IMR-90 (cell line): ENCODE results near the gene IQUB. TPM values are rescaled to one million over a fixed set of nuclear protein-coding genes. Genes with fewer than 3 reads are reported as not detected.

Source experiments
- ATAC-seq: fragments of 200-7000 bp; cut with Tn5 transposase; 2 replicates; pipeline ENCODE4 v1.9.1; 2020; ENCODE audit warnings: low read depth, mild to moderate bottlenecking, moderate library complexity
- BruUV-seq: library from RNA; stranded (reverse); fragments of 400-500 nt; replicated peaks from 2 replicates; lab custom pipeline; 2021; lab: Mats Ljungman, UMichigan
- CTCF ChIA-PET: fragments of 300-600 bp; formaldehyde crosslinking; extraction: SDS; loops from one replicate; lab custom pipeline; 2021; ENCODE audit warnings: antibody characterized with exemption; lab: Yijun Ruan, JAX
- POLR2A ChIA-PET: fragments of 300-600 bp; sonication (Branson Sonifier 250); formaldehyde crosslinking; loops from one replicate; lab custom pipeline; 2022; ENCODE audit warnings: antibody characterized with exemption; ENCODE audit not compliant: unreplicated experiment; lab: Charles Lee
- DNase-seq: peaks from one replicate; pipeline ENCODE4 v3.0.0; 2013
- H2AFZ ChIP-seq: replicated peaks from 2 replicates; pipeline ENCODE3; 2013; ENCODE audit warnings: low read length, mild to moderate bottlenecking; ENCODE audit not compliant: poor library complexity
- H2AK5ac ChIP-seq: 2 replicates; pipeline ENCODE4 v1.6.1; 2013; ENCODE audit warnings: low read depth, low read length, inconsistent platforms
- H2AK9ac ChIP-seq: replicated peaks from 2 replicates; pipeline ENCODE3; 2013; ENCODE audit warnings: mild to moderate bottlenecking, low read depth, low read length, moderate library complexity; ENCODE audit not compliant: poor library complexity
- H2BK120ac ChIP-seq: 2 replicates; pipeline ENCODE4 v1.6.1; 2013; ENCODE audit warnings: low read depth, low read length, inconsistent platforms
- H2BK15ac ChIP-seq: 3 replicates; pipeline ENCODE4 v1.6.1; 2013; ENCODE audit warnings: low read depth, low read length, inconsistent platforms
- H2BK20ac ChIP-seq: 2 replicates; pipeline ENCODE4 v1.6.1; 2013; ENCODE audit warnings: low read depth, mild to moderate bottlenecking, inconsistent platforms, low read length, moderate library complexity
- H2BK5ac ChIP-seq: 2 replicates; pipeline ENCODE4 v1.6.1; 2013; ENCODE audit warnings: mild to moderate bottlenecking, low read depth, low read length, inconsistent platforms; ENCODE audit not compliant: poor library complexity, severe bottlenecking
- H3K14ac ChIP-seq: replicated peaks from 2 replicates; pipeline ENCODE4 v1.6.1; 2013; ENCODE audit warnings: low read depth, low read length, inconsistent platforms
- H3K18ac ChIP-seq: 2 replicates; pipeline ENCODE4 v1.6.1; 2013; ENCODE audit warnings: low read depth, low read length, control low read depth
- H3K23ac ChIP-seq: 2 replicates; pipeline ENCODE4 v1.6.1; 2013; ENCODE audit warnings: low read depth, low read length, inconsistent platforms
- H3K27ac ChIP-seq: 2 replicates; pipeline ENCODE4 v1.5.1; 2013; ENCODE audit warnings: mild to moderate bottlenecking, control low read depth, low read length; ENCODE audit not compliant: insufficient read depth
- H3K27me3 ChIP-seq: 2 replicates; pipeline ENCODE4 v1.6.1; 2013; ENCODE audit warnings: low read length; ENCODE audit not compliant: control insufficient read depth, insufficient read depth
- H3K36me3 ChIP-seq: 2 replicates; pipeline ENCODE4 v1.6.1; 2013; ENCODE audit warnings: low read length, mixed read lengths; ENCODE audit not compliant: control insufficient read depth, insufficient read depth
- H3K4ac ChIP-seq: 2 replicates; pipeline ENCODE4 v1.6.1; 2013; ENCODE audit warnings: low read depth, low read length, inconsistent platforms
- H3K4me1 ChIP-seq: 2 replicates; pipeline ENCODE4 v1.6.1; 2013; ENCODE audit warnings: low read length, mixed read lengths; ENCODE audit not compliant: control insufficient read depth, insufficient read depth
- H3K4me2 ChIP-seq: 2 replicates; pipeline ENCODE4 v1.6.1; 2013; ENCODE audit warnings: low read depth, mild to moderate bottlenecking, control low read depth, low read length, moderate library complexity
- H3K4me3 ChIP-seq: 2 replicates; pipeline ENCODE4 v1.5.1; 2013; ENCODE audit warnings: low read depth, mild to moderate bottlenecking, control low read depth, low read length, moderate library complexity; ENCODE audit not compliant: insufficient read depth
- H3K56ac ChIP-seq: 2 replicates; pipeline ENCODE4 v1.6.1; 2013; ENCODE audit warnings: low read length, inconsistent platforms; ENCODE audit not compliant: insufficient read depth; ENCODE audit errors: extremely low read depth
- H3K79me1 ChIP-seq, 2 experiments: 2 replicates each; pipeline ENCODE4 v1.6.1; 2013; ENCODE audit warnings: low read length in 2 of 2, inconsistent platforms in 1 of 2, low read depth in 1 of 2
- H3K9ac ChIP-seq: 2 replicates; pipeline ENCODE4 v1.6.1; 2013; ENCODE audit warnings: low read depth, low read length, control low read depth
- H3K9me1 ChIP-seq: 2 replicates; pipeline ENCODE4 v1.6.1; 2013; ENCODE audit warnings: low read length, inconsistent platforms; ENCODE audit not compliant: insufficient read depth
- H3K9me3 ChIP-seq: 2 replicates; pipeline ENCODE4 v1.6.1; 2013; ENCODE audit warnings: low read length; ENCODE audit not compliant: control insufficient read depth, insufficient read depth
- H4K20me1 ChIP-seq: 2 replicates; pipeline ENCODE4 v1.6.1; 2013; ENCODE audit warnings: low read length, inconsistent platforms; ENCODE audit not compliant: insufficient read depth
- H4K5ac ChIP-seq: 2 replicates; pipeline ENCODE4 v1.6.1; 2013; ENCODE audit warnings: mild to moderate bottlenecking, low read depth, low read length, control low read depth
- H4K8ac ChIP-seq, 2 experiments: 2 replicates each; pipeline ENCODE4 v1.6.1; 2013; ENCODE audit warnings: low read depth in 2 of 2, low read length in 2 of 2, control low read depth in 1 of 2, inconsistent platforms in 1 of 2
- H4K91ac ChIP-seq: 2 replicates; pipeline ENCODE4 v1.6.1; 2013; ENCODE audit warnings: low read depth, low read length, inconsistent platforms; ENCODE audit not compliant: insufficient read depth
- MAFK ChIP-seq: IDR thresholded peaks from 2 replicates; pipeline ENCODE4 v1.6.1; 2012; ENCODE audit warnings: low read depth, low read length, improper control_type of control experiment
- RCOR1 ChIP-seq: IDR thresholded peaks from 2 replicates; pipeline ENCODE4 v1.6.1; 2012; ENCODE audit warnings: mild to moderate bottlenecking, low read length, improper control_type of control experiment; ENCODE audit not compliant: insufficient replicate concordance
- RFX5 ChIP-seq: IDR thresholded peaks from 2 replicates; pipeline ENCODE4 v1.8.0; 2012; ENCODE audit warnings: low read depth, mild to moderate bottlenecking, low read length, moderate library complexity
- WGBS, 2 experiments: methylation state at CpG; one replicate each; pipeline versions ENCODE4 v1.1.5 to v1.1.7; 2013; ENCODE audit warnings: missing lambda C conversion rate in 2 of 2; ENCODE audit not compliant: insufficient read length in 1 of 2; ENCODE audit errors: extremely low coverage in 2 of 2; 5-methylcytosine and 5-hydroxymethylcytosine counted together
- dilution Hi-C: fragments of 300-500 bp; cut with HindIII; formaldehyde crosslinking; loops from one replicate; pipeline ENCODE4 v1.14.3; 2018; ENCODE audit warnings: low sequenced_read_pairs; ENCODE audit not compliant: unreplicated experiment
- in situ Hi-C: fragments of 300-500 bp; cut with MboI; formaldehyde crosslinking; loops from 3 replicates; pipeline ENCODE4 v1.14.3; 2019; ENCODE audit warnings: low sequenced_read_pairs, inconsistent platforms, mixed read lengths
- intact Hi-C: fragments of 100-400 bp; cut with micrococcal nuclease; formaldehyde crosslinking; loops from 2 replicates; pipeline ENCODE4 v1.10.0; 2022
- polyA plus RNA-seq, 3 experiments: library from polyadenylated mRNA; depleted of rRNA; stranded (reverse); fragments of >200 nt; gene quantifications; 2 replicates each; pipeline ENCODE4 v1.2.3, GENCODE V29; 2012; ENCODE audit warnings: low replicate concordance in 1 of 3
- total RNA-seq: library from RNA; depleted of rRNA; stranded (reverse); fragments of >200 nt; gene quantifications from 2 replicates; pipeline ENCODE4 v1.2.3, GENCODE V29; 2012

IQUB gene
- total and polyA plus RNA-seq, 2 of the 4 experiments (the other 2 are of a cell fraction), result 0.05 to 0.18 TPM

GRCh38 chr7:123472327-123472726, 62.1 kb downstream of the IQUB start:
- no peak overlapping the region for H2AK5ac ChIP-seq
- BruUV-seq, result no TSS peak
- no peak overlapping the region for H4K91ac ChIP-seq
- no peak overlapping the region for H4K8ac ChIP-seq
- no peaks in the 10 kb centered on the region for H3K27me3 ChIP-seq
- no peak overlapping the region for H2BK5ac ChIP-seq
- H3K36me3 ChIP-seq, result no peaks in the 10 kb centered on the region
- no peak overlapping the region for H3K23ac ChIP-seq
- H4K20me1 ChIP-seq, result no peaks in the 10 kb centered on the region
- H3K14ac ChIP-seq, result no peak overlapping the region
- no peak overlapping the region for H3K18ac ChIP-seq
- no peaks in the 10 kb centered on the region for H3K9me1 ChIP-seq
- no peak overlapping the region for H2BK120ac ChIP-seq
- dilution Hi-C loops, result no loop called here
- H2BK15ac ChIP-seq, result no peak overlapping the region
- H3K9ac ChIP-seq, result no peak overlapping the region
- H2BK20ac ChIP-seq, result no peak overlapping the region
- no peaks in the 10 kb centered on the region for H3K79me1 ChIP-seq
- ATAC-seq (no peak), DNase-seq (no peak)
- no peak overlapping the region for H4K5ac ChIP-seq
- no peak overlapping the region for H3K56ac ChIP-seq
- in situ Hi-C loops, result no loop called here
- ChIA-PET POLR2A (no interaction called here), CTCF (no interaction called here)
- intact Hi-C loops, result no loop called here
- no peak overlapping the region for H2AFZ ChIP-seq
- H3K27ac ChIP-seq, result no peak overlapping the region
- H3K4me2 ChIP-seq, result no peak overlapping the region
- no peak for TF ChIP-seq RCOR1
- TF ChIP-seq RFX5, result no peak
- TF ChIP-seq MAFK, result no peak
- WGBS, 2 experiments, result no CpG with 5 or more reads among the region's 2 CpGs
- no peaks in the 10 kb centered on the region for H3K4me1 ChIP-seq
- no peak overlapping the region for H3K4me3 ChIP-seq
- H3K9me3 ChIP-seq, result no peaks in the 10 kb centered on the region
- no peak overlapping the region for H3K4ac ChIP-seq
- no peak overlapping the region for H2AK9ac ChIP-seq
